K562 (cell line): ENCODE results near the gene DOCK4. TPM values are rescaled to one million over a fixed set of nuclear protein-coding genes. Genes with fewer than 3 reads are reported as not detected.

Source experiments
- ATAC-seq: fragments of 200-7000 bp; cut with Tn5 transposase; 3 replicates; pipeline ENCODE4 v1.9.1; 2020; ENCODE audit warnings: moderate library complexity
- BruUV-seq: library from RNA; stranded (reverse); fragments of 400-500 nt; replicated peaks from 2 replicates; lab custom pipeline; 2021; lab: Mats Ljungman, UMichigan
- CTCF ChIA-PET: fragments of 300-600 bp; formaldehyde crosslinking; extraction: SDS; loops from one replicate; lab custom pipeline; 2021; ENCODE audit warnings: low intra/inter-chr PET ratio; lab: Yijun Ruan, JAX
- POLR2A ChIA-PET: fragments of 300-600, 350-650 bp; sonication (Branson Sonifier 250); formaldehyde crosslinking; extraction: SDS; loops from one replicate; lab custom pipeline; 2021; ENCODE audit warnings: antibody characterized with exemption, inconsistent platforms; lab: Yijun Ruan, JAX
- DNase-seq, 4 experiments: peaks; one replicate each; pipeline versions ENCODE4 v3.0.0 to v3.0.0-alpha.2; 2011 to 2018; ENCODE audit warnings: low spot score in 3 of 4, mixed read lengths in 3 of 4; ENCODE audit errors: extremely low read depth in 1 of 4
- FAIRE-seq: peaks from 2 replicates; lab custom pipeline; 2011; peaks lifted over from hg19 to GRCh38; lab: Jason Lieb, UNC
- H2AFZ ChIP-seq: 2 replicates; pipeline ENCODE4 v1.6.0; 2011; ENCODE audit warnings: low read depth, low read length, control low read depth, inconsistent platforms
- H3K27ac ChIP-seq: fragments of 200-600 bp; 3 replicates; pipeline ENCODE4 v1.8.0; 2011; ENCODE audit warnings: low read depth, mild to moderate bottlenecking, control low read depth, inconsistent platforms, low read length, moderate library complexity, mixed read lengths; ENCODE audit errors: extremely low read depth
- H3K27me3 ChIP-seq, 2 experiments: fragments of 300-600 bp in 1 of 2; 2 replicates in 1 of 2; 3 replicates in 1 of 2; pipeline versions ENCODE4 v1.6.0 to v1.8.0; 2011; ENCODE audit warnings: inconsistent platforms in 2 of 2, low read length in 2 of 2, mild to moderate bottlenecking in 1 of 2, mixed read lengths in 1 of 2, moderate library complexity in 1 of 2; ENCODE audit not compliant: control insufficient read depth in 2 of 2, insufficient read depth in 2 of 2
- H3K36me3 ChIP-seq: fragments of 300-600 bp; 3 replicates; pipeline ENCODE4 v1.8.0; 2011; ENCODE audit warnings: mild to moderate bottlenecking, low read length, inconsistent platforms; ENCODE audit not compliant: control insufficient read depth, insufficient read depth
- H3K4me1 ChIP-seq, 2 experiments: fragments of 200-600 bp in 1 of 2; replicated peaks in 1 of 2; 2 replicates in 1 of 2; 3 replicates in 1 of 2; pipeline versions ENCODE4 v1.5.1 to v1.8.0; 2011; ENCODE audit warnings: inconsistent platforms in 2 of 2, low read length in 2 of 2, mild to moderate bottlenecking in 1 of 2, mixed read lengths in 1 of 2, moderate library complexity in 1 of 2; ENCODE audit not compliant: control insufficient read depth in 2 of 2, insufficient read depth in 2 of 2
- H3K4me2 ChIP-seq: 2 replicates; pipeline ENCODE4 v1.6.1; 2011; ENCODE audit warnings: low read length, control low read depth, inconsistent platforms, mixed read lengths; ENCODE audit not compliant: insufficient read depth
- H3K4me3 ChIP-seq: fragments of 200-600 bp; sonication (generic), shearing (Covaris generic); 2 replicates; pipeline ENCODE4 v1.5.1; 2016; ENCODE audit warnings: control low read depth, inconsistent platforms
- H3K79me2 ChIP-seq: fragments of 200-600 bp; 3 replicates; pipeline ENCODE4 v1.8.0; 2011; ENCODE audit warnings: low read length, inconsistent platforms; ENCODE audit not compliant: control insufficient read depth, insufficient read depth
- H3K9ac ChIP-seq, 2 experiments: 2 replicates each; pipeline versions ENCODE4 v1.6.0 to v1.6.1; 2011; ENCODE audit warnings: low read depth in 2 of 2, low read length in 2 of 2, control low read depth in 1 of 2, inconsistent platforms in 1 of 2, mild to moderate bottlenecking in 1 of 2, mixed read lengths in 1 of 2; ENCODE audit not compliant: insufficient read depth in 1 of 2
- H3K9me1 ChIP-seq: one replicate; pipeline ENCODE4 v1.6.0; 2011; ENCODE audit warnings: inconsistent platforms, mild to moderate bottlenecking, low read length, moderate library complexity; ENCODE audit not compliant: control insufficient read depth, insufficient read depth
- H3K9me3 ChIP-seq: replicated peaks from 2 replicates; pipeline ENCODE4 v1.5.1; 2011; ENCODE audit warnings: low read depth, low read length, inconsistent platforms; ENCODE audit not compliant: control insufficient read depth, insufficient read depth
- H4K20me1 ChIP-seq: replicated peaks from 2 replicates; pipeline ENCODE4 v1.6.1; 2011; ENCODE audit warnings: low read length, inconsistent platforms, mixed read lengths; ENCODE audit not compliant: control insufficient read depth, insufficient read depth
- ARID3B ChIP-seq: fragments of 250-450 bp; sonication (Bioruptor Pico); IDR thresholded peaks from 2 replicates; pipeline ENCODE4 v1.4.0; 2020; ENCODE audit warnings: borderline replicate concordance
- FOXM1 ChIP-seq, 2 experiments: fragments of 450-650 bp in 1 of 2; sonication (generic) in 1 of 2; formaldehyde crosslinking in 1 of 2; IDR thresholded peaks; 2 replicates each; pipeline versions ENCODE4 v1.6.1 to v1.9.0; 2017 to 2022; ENCODE audit warnings: low read depth in 2 of 2, mild to moderate bottlenecking in 2 of 2, missing genetic modification reagents in 1 of 2, moderate library complexity in 1 of 2
- FOXO4 ChIP-seq: fragments of 450-650 bp; formaldehyde crosslinking; IDR thresholded peaks from 2 replicates; pipeline ENCODE4 v1.4.0; 2020; ENCODE audit warnings: mild to moderate bottlenecking, moderate library complexity
- KDM4B ChIP-seq, 2 experiments: fragments of 450-650 bp in 1 of 2; sonication (generic) in 1 of 2; IDR thresholded peaks; 2 replicates each; pipeline ENCODE4 v1.6.1; 2016 to 2017; ENCODE audit warnings: borderline replicate concordance in 2 of 2, antibody characterized with exemption in 1 of 2, low read depth in 1 of 2, mild to moderate bottlenecking in 1 of 2
- PHF21A ChIP-seq: fragments of 450-650 bp; IDR thresholded peaks from 2 replicates; pipeline ENCODE4 v1.6.1; 2017; ENCODE audit warnings: low read depth, borderline replicate concordance
- POLR3G ChIP-seq: IDR thresholded peaks from 2 replicates; pipeline ENCODE4 v1.6.1; 2011; ENCODE audit not compliant: insufficient read length, insufficient replicate concordance; ENCODE audit errors: extremely low read depth
- RNF219 ChIP-seq: fragments of 250-450 bp; sonication (Bioruptor Pico); IDR thresholded peaks from 2 replicates; pipeline ENCODE4 v1.5.0; 2022; ENCODE audit warnings: mild to moderate bottlenecking
- SMARCA5 ChIP-seq: fragments of 450-650 bp; IDR thresholded peaks from 2 replicates; pipeline ENCODE4 v1.6.1; 2016
- TCF7 ChIP-seq: sonication (generic); IDR thresholded peaks from 2 replicates; pipeline ENCODE4 v1.6.1; 2016; ENCODE audit warnings: antibody characterized with exemption, borderline replicate concordance
- TFE3 ChIP-seq: fragments of 450-650 bp; formaldehyde crosslinking; IDR thresholded peaks from 2 replicates; pipeline ENCODE4 v1.4.0; 2020; ENCODE audit warnings: mild to moderate bottlenecking, mixed read lengths
- ZNF217 ChIP-seq: sonication (generic); formaldehyde crosslinking; IDR thresholded peaks from 2 replicates; pipeline ENCODE4 v1.8.0; 2022; ENCODE audit warnings: mild to moderate bottlenecking, missing genetic modification reagents
- ZNF511 ChIP-seq: sonication (generic); formaldehyde crosslinking; IDR thresholded peaks from 2 replicates; pipeline ENCODE4 v1.8.0; 2022; ENCODE audit warnings: mild to moderate bottlenecking, missing genetic modification reagents
- ZNF75A ChIP-seq: fragments of 450-650 bp; formaldehyde crosslinking; IDR thresholded peaks from 2 replicates; pipeline ENCODE4 v1.4.0; 2020; ENCODE audit warnings: mild to moderate bottlenecking
- WGBS: fragments of 100-300 bp; shearing (Covaris generic); methylation state at CpG from one replicate; pipeline ENCODE4 v1.1.6; 2016; ENCODE audit warnings: low coverage, mixed read lengths; ENCODE audit not compliant: insufficient coverage; ENCODE audit errors: missing lambda C conversion rate; 5-methylcytosine and 5-hydroxymethylcytosine counted together
- in situ Hi-C: fragments of 300-500 bp; cut with MboI; formaldehyde crosslinking; loops from 4 replicates; pipeline ENCODE4 v1.15.0; 2018; ENCODE audit warnings: inconsistent platforms, mixed read lengths
- intact Hi-C: fragments of 100-400 bp; cut with micrococcal nuclease; formaldehyde crosslinking; loops from 2 replicates; pipeline ENCODE4 v1.14.2; 2022
- polyA plus RNA-seq, 8 experiments: library from polyadenylated mRNA; depleted of rRNA in 4 of 8; stranded (reverse) in 5 of 8; unstranded in 3 of 8; fragments of >200 nt; fragmentation: Nextera tagmentation in 2 of 8; fragmentation: Illumina TruSeq in 1 of 8; extraction: Ambion mirVana in 2 of 8; extraction: Trizol in 1 of 8; gene quantifications; 2 replicates each; pipeline versions ENCODE4 v1.2.1 to v1.2.3, GENCODE V29; 2011 to 2014; ENCODE audit warnings: inconsistent platforms in 1 of 8, missing spikeins in 1 of 8
- total RNA-seq, 7 experiments: library from RNA; depleted of rRNA in 6 of 7; stranded (reverse); fragments of >200 nt in 6 of 7; fragmentation: Illumina TruSeq in 2 of 7; extraction: Trizol in 2 of 7; gene quantifications; 2 replicates each; pipeline versions ENCODE4 v1.2.1 to v1.2.3, GENCODE V29; 2011 to 2021; ENCODE audit warnings: low replicate concordance in 1 of 7

The DOCK4 gene
- total and polyA plus RNA-seq, 9 of the 15 experiments (the other 6 are each of a cell fraction or from before 2014, with no cell fraction given), result 0.42 to 5.7 (median 2.3) TPM

GRCh38 chr7:112063974-112064373 lies 142.2 kb downstream of the DOCK4 start:
- POLR2A ChIA-PET, result interaction anchor here (0.5 kb wide), 1 partner anchor 12 kb away, joined by 5 read pairs; no protein-coding TSS in a partner anchor
- no peak for TF ChIP-seq TCF7
- no peak for TF ChIP-seq SMARCA5
- TF ChIP-seq PHF21A, result no peak
- TF ChIP-seq FOXO4 (CRISPR knock-in tag), result no peak
- TF ChIP-seq KDM4B (IDR thresholded peaks at IDR 0.05; ENCODE audit: borderline replicate concordance in 2 of 2, low read depth in 1 of 2), result no peak
- no peak for TF ChIP-seq FOXM1 (IDR thresholded peaks at IDR 0.05; ENCODE audit: low read depth)
- TF ChIP-seq FOXM1 (CRISPR knock-in tag; IDR thresholded peaks at IDR 0.05; ENCODE audit: low read depth), result no peak
- no peak for TF ChIP-seq ARID3B
- TF ChIP-seq ZNF217 (CRISPR knock-in tag), result no peak
- TF ChIP-seq TFE3 (CRISPR knock-in tag), result no peak
- no peak for TF ChIP-seq POLR3G
- TF ChIP-seq RNF219 (CRISPR knock-in tag), result no peak
- TF ChIP-seq ZNF511 (CRISPR knock-in tag), result no peak
- no peak for TF ChIP-seq ZNF75A (CRISPR knock-in tag)

More at GRCh38 chr7:112063974-112064373, 142.2 kb downstream of the DOCK4 start:
- Histone ChIP-seq H3K4me2 (no peak overlapping the region), H3K9me3 (no peaks in the 10 kb centered on the region), H3K36me3 (no peaks in the 10 kb centered on the region), H3K9me1 (no peaks in the 10 kb centered on the region), H3K9ac (no peak overlapping the region), H3K4me1 (no peaks in the 10 kb centered on the region), H4K20me1 (no peaks in the 10 kb centered on the region), H3K79me2 (no peaks in the 10 kb centered on the region), H3K27ac (no peak overlapping the region), H3K4me3 (no peak overlapping the region), H2AFZ (no peak overlapping the region), H3K27me3 (peaks cover 0 to 5% of the 10 kb centered on the region in 2 experiments; a peak in 2 of 5 replicates)
- FAIRE-seq (no peak), ATAC-seq (no peak), DNase-seq (no peak)
- 0% methylated on average over 2 of the region's 2 CpGs for WGBS
- intact Hi-C loops, result no loop called here
- in situ Hi-C loops, result no loop called here
- no TSS peak for BruUV-seq
- CTCF ChIA-PET, result no interaction called here
